Endothelial cell of umbilical vein (primary cell): ENCODE results near the gene NPC1L1. TPM values are rescaled to one million over a fixed set of nuclear protein-coding genes. Genes with fewer than 3 reads are reported as not detected.

Experiments used
- BruUV-seq: library from RNA; stranded (reverse); fragments of 400-500 nt; replicated peaks from 2 replicates; lab custom pipeline; 2021; lab: Mats Ljungman, UMichigan
- CTCF ChIA-PET: fragments of 300-600, 350-600 bp; sonication (Branson Sonifier 250); formaldehyde crosslinking; loops from one replicate; lab custom pipeline; 2021; ENCODE audit warnings: antibody characterized with exemption, inconsistent platforms; lab: Charles Lee
- POLR2A ChIA-PET: fragments of 300-600, 350-600 bp; sonication (Branson Sonifier 250); formaldehyde crosslinking; loops from one replicate; lab custom pipeline; 2021; ENCODE audit warnings: antibody characterized with exemption, inconsistent platforms; lab: Charles Lee
- DNase-seq: peaks from one replicate; pipeline ENCODE4 v3.0.0-alpha.2; 2011; ENCODE audit warnings: low read depth, low spot score
- FAIRE-seq: peaks from 2 replicates; lab custom pipeline; 2011; peaks lifted over from hg19 to GRCh38; lab: Jason Lieb, UNC
- H2AFZ ChIP-seq: 2 replicates; pipeline ENCODE4 v1.6.0; 2012; ENCODE audit warnings: low read depth, low read length, control low read depth, inconsistent platforms
- H3K27ac ChIP-seq: 2 replicates; pipeline ENCODE4 v1.5.1; 2011; ENCODE audit warnings: low read depth, mild to moderate bottlenecking, control low read depth, low read length, moderate library complexity; ENCODE audit not compliant: insufficient read depth
- H3K27me3 ChIP-seq, 2 experiments: 2 replicates each; pipeline versions ENCODE4 v1.6.0 to v1.6.1; 2011; ENCODE audit warnings: low read length in 2 of 2, mixed read lengths in 1 of 2; ENCODE audit not compliant: control insufficient read depth in 2 of 2, insufficient read depth in 2 of 2
- H3K36me3 ChIP-seq, 2 experiments: 2 replicates in 1 of 2; 3 replicates in 1 of 2; pipeline ENCODE4 v1.5.1; 2011; ENCODE audit warnings: low read length in 2 of 2, mild to moderate bottlenecking in 1 of 2, moderate library complexity in 1 of 2; ENCODE audit not compliant: control insufficient read depth in 2 of 2, insufficient read depth in 2 of 2; ENCODE audit errors: extremely low read depth in 1 of 2
- H3K4me1 ChIP-seq: 3 replicates; pipeline ENCODE4 v1.5.1; 2011; ENCODE audit warnings: mild to moderate bottlenecking, low read length; ENCODE audit not compliant: control insufficient read depth, insufficient read depth; ENCODE audit errors: extremely low read depth
- H3K4me2 ChIP-seq: 2 replicates; pipeline ENCODE4 v1.6.1; 2011; ENCODE audit warnings: low read length, control low read depth, mixed read lengths; ENCODE audit not compliant: insufficient read depth
- H3K4me3 ChIP-seq, 3 experiments: fragments of 200-600 bp in 1 of 3; sonication (generic), shearing (Covaris generic) in 1 of 3; replicated peaks in 1 of 3; 2 replicates each; pipeline ENCODE4 v1.5.1; 2011 to 2016; ENCODE audit warnings: control low read depth in 3 of 3, low read length in 3 of 3, mild to moderate bottlenecking in 2 of 3, inconsistent platforms in 1 of 3, low read depth in 1 of 3, moderate library complexity in 1 of 3; ENCODE audit not compliant: insufficient read depth in 1 of 3
- H3K79me2 ChIP-seq: 2 replicates; pipeline ENCODE4 v1.6.0; 2012; ENCODE audit warnings: low read length, inconsistent platforms; ENCODE audit not compliant: control insufficient read depth, insufficient read depth
- H3K9ac ChIP-seq: replicated peaks from 2 replicates; pipeline ENCODE3; 2011; ENCODE audit warnings: low read length, control low read depth; ENCODE audit not compliant: insufficient read depth; ENCODE audit errors: extremely low read depth
- H3K9me1 ChIP-seq: replicated peaks from 3 replicates; pipeline ENCODE4 v1.6.0; 2011; ENCODE audit warnings: mild to moderate bottlenecking, low read length; ENCODE audit not compliant: control insufficient read depth, insufficient read depth; ENCODE audit errors: extremely low read depth
- H3K9me3 ChIP-seq: replicated peaks from 2 replicates; pipeline ENCODE4 v1.5.1; 2012; ENCODE audit warnings: low read length, inconsistent platforms; ENCODE audit not compliant: control insufficient read depth, insufficient read depth
- H4K20me1 ChIP-seq: replicated peaks from 2 replicates; pipeline ENCODE3; 2011; ENCODE audit warnings: mild to moderate bottlenecking, low read length; ENCODE audit not compliant: control insufficient read depth, insufficient read depth; ENCODE audit errors: extremely low read depth
- EZH2 ChIP-seq: IDR thresholded peaks from 2 replicates; pipeline ENCODE4 v1.6.1; 2012; ENCODE audit warnings: borderline replicate concordance, low read depth, mild to moderate bottlenecking, moderate library complexity, low read length, inconsistent platforms; ENCODE audit not compliant: severe bottlenecking
- FOS ChIP-seq: IDR thresholded peaks from 2 replicates; pipeline ENCODE4 v1.6.1; 2011; ENCODE audit warnings: mild to moderate bottlenecking, low read length, moderate library complexity, borderline replicate concordance; ENCODE audit not compliant: insufficient read depth
- GATA2 ChIP-seq: IDR thresholded peaks from 2 replicates; pipeline ENCODE4 v1.7.0; 2011; ENCODE audit warnings: low read depth, mild to moderate bottlenecking, moderate library complexity, mixed read lengths, low read length; ENCODE audit not compliant: insufficient read length, insufficient read depth
- JUN ChIP-seq: IDR thresholded peaks from 2 replicates; pipeline ENCODE4 v1.6.1; 2011; ENCODE audit warnings: borderline replicate concordance, low read depth; ENCODE audit not compliant: insufficient read length, insufficient read depth
- MYC ChIP-seq: IDR thresholded peaks from one replicate; pipeline ENCODE4 v1.6.1; 2011; ENCODE audit warnings: mild to moderate bottlenecking, low read depth, low read length
- POLR2AphosphoS5 ChIP-seq: IDR thresholded peaks from 2 replicates; pipeline ENCODE4 v1.6.1; 2012; ENCODE audit warnings: low read depth, mild to moderate bottlenecking, control low read depth, low read length, moderate library complexity; ENCODE audit not compliant: insufficient read depth
- dilution Hi-C: fragments of 300-500 bp; cut with MboI; formaldehyde crosslinking; loops from one replicate; pipeline ENCODE4 v1.15.0; 2019; ENCODE audit warnings: low sequenced_read_pairs; ENCODE audit not compliant: extremely low pct_ligation_motif_present
- intact Hi-C: fragments of 100-400 bp; cut with micrococcal nuclease; formaldehyde crosslinking; loops from one replicate; pipeline ENCODE4 v1.10.0; 2022
- polyA plus RNA-seq, 4 experiments: library from polyadenylated mRNA; depleted of rRNA in 3 of 4; stranded (reverse) in 3 of 4; unstranded in 1 of 4; fragments of >200 nt; gene quantifications; 2 replicates each; pipeline versions ENCODE4 v1.2.1 to v1.2.3, GENCODE V29; 2011 to 2012; ENCODE audit warnings: missing spikeins in 1 of 4
- total RNA-seq: library from RNA; stranded (reverse); gene quantifications from 2 replicates; pipeline ENCODE4 v1.2.3, GENCODE V29; 2021
- TF ChIP-seq, protein P1 (sequence below), 2 donors: IDR thresholded peaks; 1 replicate in 1 of 2; 2 replicates in 1 of 2; pipeline ENCODE4 v1.5.1; 2011; ENCODE audit warnings: low read length in 2 of 2, mild to moderate bottlenecking in 2 of 2, moderate library complexity in 2 of 2, control low read depth in 1 of 2, inconsistent platforms in 1 of 2, low read depth in 1 of 2; ENCODE audit not compliant: insufficient read depth in 1 of 2; ENCODE audit errors: extremely low read depth in 1 of 2

The NPC1L1 gene
- total and polyA plus RNA-seq, 2 donors (not counting 3 experiments of a cell fraction or from before 2014, with no cell fraction given): not detected

DNA sequence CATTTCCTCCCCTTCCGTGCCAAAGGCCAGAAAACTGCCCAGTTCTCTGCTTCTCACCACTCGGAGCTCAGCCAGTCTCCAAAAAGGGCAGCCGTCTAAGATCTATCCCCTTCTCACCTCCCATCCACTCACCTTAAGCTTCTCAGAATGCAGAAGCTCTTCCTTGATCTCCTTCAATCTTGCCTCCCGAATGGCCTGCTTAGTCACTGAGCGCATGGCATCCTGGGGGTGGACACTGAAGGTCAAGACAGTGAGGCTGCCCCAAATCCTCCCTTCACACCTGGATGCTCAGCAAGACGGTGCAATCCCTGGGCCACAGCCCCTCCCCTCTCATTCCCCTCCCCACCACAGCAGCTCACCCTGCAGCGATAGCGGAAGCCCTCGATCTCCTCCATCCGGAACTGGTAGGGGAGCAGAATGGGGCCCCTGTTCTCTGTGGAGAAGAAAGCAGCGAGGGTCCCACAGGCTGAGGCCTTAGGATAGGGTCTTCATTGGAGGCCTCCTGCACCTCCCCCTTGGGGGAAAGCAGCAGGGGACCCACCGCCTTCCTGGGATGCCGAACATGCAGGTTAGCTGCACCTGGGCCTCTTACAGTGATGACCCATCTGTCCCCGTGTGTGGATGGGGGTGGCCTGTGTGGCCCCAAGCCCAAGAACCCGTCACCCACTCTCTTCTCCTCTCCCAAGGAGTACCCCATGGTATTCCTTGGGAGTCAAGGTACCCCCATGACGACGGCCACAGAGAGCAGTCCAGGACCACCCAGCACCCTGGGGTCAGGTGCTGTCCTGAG lies 27.8 kb upstream of the NPC1L1 start:
- dilution Hi-C loops: no loop called here
- intact Hi-C loops: loop anchor here (5.0 kb wide), 1 partner anchor 77 kb away; the partner anchor contains the start of gene NUDCD3

More for the DNA sequence above, 27.8 kb upstream of the NPC1L1 start:
- peaks cover 9% of the 10 kb centered on the region for H3K4me1 ChIP-seq
- H3K4me2 ChIP-seq: no peak overlapping the region
- CTCF ChIA-PET: no interaction called here
- BruUV-seq: no TSS peak
- no peak overlapping the region for H3K4me3 ChIP-seq
- peaks cover 23% of the 10 kb centered on the region for H3K79me2 ChIP-seq
- no peaks in the 10 kb centered on the region for H3K9me1 ChIP-seq
- no peak for FAIRE-seq
- H4K20me1 ChIP-seq: no peaks in the 10 kb centered on the region
- no peaks in the 10 kb centered on the region for H3K27me3 ChIP-seq
- no peak overlapping the region for H3K27ac ChIP-seq
- no peak overlapping the region for H3K9ac ChIP-seq
- POLR2A ChIA-PET: no interaction called here
- no peak for TF ChIP-seq MYC
- TF ChIP-seq, protein P1, sequence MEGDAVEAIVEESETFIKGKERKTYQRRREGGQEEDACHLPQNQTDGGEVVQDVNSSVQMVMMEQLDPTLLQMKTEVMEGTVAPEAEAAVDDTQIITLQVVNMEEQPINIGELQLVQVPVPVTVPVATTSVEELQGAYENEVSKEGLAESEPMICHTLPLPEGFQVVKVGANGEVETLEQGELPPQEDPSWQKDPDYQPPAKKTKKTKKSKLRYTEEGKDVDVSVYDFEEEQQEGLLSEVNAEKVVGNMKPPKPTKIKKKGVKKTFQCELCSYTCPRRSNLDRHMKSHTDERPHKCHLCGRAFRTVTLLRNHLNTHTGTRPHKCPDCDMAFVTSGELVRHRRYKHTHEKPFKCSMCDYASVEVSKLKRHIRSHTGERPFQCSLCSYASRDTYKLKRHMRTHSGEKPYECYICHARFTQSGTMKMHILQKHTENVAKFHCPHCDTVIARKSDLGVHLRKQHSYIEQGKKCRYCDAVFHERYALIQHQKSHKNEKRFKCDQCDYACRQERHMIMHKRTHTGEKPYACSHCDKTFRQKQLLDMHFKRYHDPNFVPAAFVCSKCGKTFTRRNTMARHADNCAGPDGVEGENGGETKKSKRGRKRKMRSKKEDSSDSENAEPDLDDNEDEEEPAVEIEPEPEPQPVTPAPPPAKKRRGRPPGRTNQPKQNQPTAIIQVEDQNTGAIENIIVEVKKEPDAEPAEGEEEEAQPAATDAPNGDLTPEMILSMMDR (IDR thresholded peaks at IDR 0.05; ENCODE audit: extremely low read depth in 1 of 2, insufficient read depth in 1 of 2, low read depth in 1 of 2, low read length in 2 of 2): no peak
- TF ChIP-seq JUN: no peak
- no peak for TF ChIP-seq POLR2AphosphoS5
- no peak for TF ChIP-seq FOS
- TF ChIP-seq GATA2: no peak
- TF ChIP-seq EZH2: no peak
- H3K9me3 ChIP-seq: no peaks in the 10 kb centered on the region
- H3K36me3 ChIP-seq: peaks cover 39 to 59% of the 10 kb centered on the region in 2 experiments
- H2AFZ ChIP-seq: no peak overlapping the region
- DNase-seq: no peak
